Daoy (cell line): ENCODE results near the gene NUP58. TPM values are rescaled to one million over a fixed set of nuclear protein-coding genes. Genes with fewer than 3 reads are reported as not detected.
A peak's percentile ranks its signal among the peaks of the same experiment; 100 is the strongest.

Experiments used
- DNase-seq: peaks from one replicate; pipeline ENCODE4 v3.0.0-alpha.2; 2015; ENCODE audit warnings: low read depth
- total RNA-seq: library from RNA; depleted of rRNA; stranded (reverse); fragments of >200 nt; shearing (Covaris generic); gene quantifications from 2 replicates; pipeline ENCODE4 v1.2.3, GENCODE V29; 2014; rRNA removed

The NUP58 gene
- 47.6 and 52.4 TPM in 2 replicates for total RNA-seq

GRCh38 chr13:25301347-25302113 lies at the start of gene NUP58:
NUP58 (plus strand) TSS chr13:25301625; CDS start chr13:25301774, 149 bp downstream.
- peak; percentile 95 for DNase-seq

GRCh38 chr13:25252225-25252624 lies 49.2 kb upstream of the NUP58 start:
- DNase-seq, result no peak

- DNase-seq, result no peak
These were observed 48.7 kb upstream of the NUP58 start for GRCh38 chr13:25252752-25253151.

GRCh38 chr13:25253702-25254101 lies 47.7 kb upstream of the NUP58 start:
- no peak for DNase-seq

- DNase-seq, result no peak
These were observed 39.2 kb upstream of the NUP58 start for GRCh38 chr13:25262261-25262660.

- DNase-seq, result no peak
These were observed 34.7 kb upstream of the NUP58 start for GRCh38 chr13:25266706-25267105.

- no peak for DNase-seq
These were observed 33.7 kb upstream of the NUP58 start for GRCh38 chr13:25267715-25268114.

GRCh38 chr13:25268561-25268960 lies 32.9 kb upstream of the NUP58 start:
- no peak for DNase-seq

GRCh38 chr13:25276748-25277147 lies 24.7 kb upstream of the NUP58 start:
- DNase-seq, result peak; percentile 14

GRCh38 chr13:25280396-25280795 lies 21.0 kb upstream of the NUP58 start:
- DNase-seq, result no peak

- no peak for DNase-seq
These were observed 20.1 kb upstream of the NUP58 start for GRCh38 chr13:25281193-25281934.

GRCh38 chr13:25281935-25282332 lies 19.5 kb upstream of the NUP58 start:
- DNase-seq, result no peak

GRCh38 chr13:25286308-25286968 lies 15.0 kb upstream of the NUP58 start:
- DNase-seq, result peak; percentile 44

GRCh38 chr13:25286969-25287961 lies 14.2 kb upstream of the NUP58 start, which contains the start of gene MTMR6:
MTMR6 (minus strand) TSS chr13:25287488; CDS start chr13:25287247, 241 bp downstream.
- peak; percentile 87 for DNase-seq

GRCh38 chr13:25288966-25289365 lies 12.5 kb upstream of the NUP58 start:
- DNase-seq, result no peak

- no peak for DNase-seq
These were observed 9.7 kb upstream of the NUP58 start for GRCh38 chr13:25291691-25292090.

- no peak for DNase-seq
These were observed 9.1 kb upstream of the NUP58 start for GRCh38 chr13:25292301-25292700.

GRCh38 chr13:25295228-25295627 lies 6.2 kb upstream of the NUP58 start:
- no peak for DNase-seq

- DNase-seq, result no peak
These were observed 5.7 kb upstream of the NUP58 start for GRCh38 chr13:25295701-25296100.

GRCh38 chr13:25300861-25301346 lies 521 bp upstream of the NUP58 start:
- DNase-seq, result no peak

GRCh38 chr13:25302121-25302520 lies 696 bp downstream of the NUP58 start:
- DNase-seq, result no peak
